Astrocyte (in vitro differentiated cells and primary cell): ENCODE measurements around the gene TBC1D5.

Experiments used
- CTCF ChIP-seq: IDR thresholded peaks from 2 replicates; pipeline ENCODE4 v1.5.1; 2011; ENCODE audit warnings: low read depth, mild to moderate bottlenecking, inconsistent platforms, low read length, moderate library complexity; ENCODE audit not compliant: insufficient read depth
- EZH2 ChIP-seq: IDR thresholded peaks from 2 replicates; pipeline ENCODE4 v1.6.1; 2012; ENCODE audit warnings: mild to moderate bottlenecking, low read length, inconsistent platforms; ENCODE audit not compliant: insufficient read depth

DNA sequence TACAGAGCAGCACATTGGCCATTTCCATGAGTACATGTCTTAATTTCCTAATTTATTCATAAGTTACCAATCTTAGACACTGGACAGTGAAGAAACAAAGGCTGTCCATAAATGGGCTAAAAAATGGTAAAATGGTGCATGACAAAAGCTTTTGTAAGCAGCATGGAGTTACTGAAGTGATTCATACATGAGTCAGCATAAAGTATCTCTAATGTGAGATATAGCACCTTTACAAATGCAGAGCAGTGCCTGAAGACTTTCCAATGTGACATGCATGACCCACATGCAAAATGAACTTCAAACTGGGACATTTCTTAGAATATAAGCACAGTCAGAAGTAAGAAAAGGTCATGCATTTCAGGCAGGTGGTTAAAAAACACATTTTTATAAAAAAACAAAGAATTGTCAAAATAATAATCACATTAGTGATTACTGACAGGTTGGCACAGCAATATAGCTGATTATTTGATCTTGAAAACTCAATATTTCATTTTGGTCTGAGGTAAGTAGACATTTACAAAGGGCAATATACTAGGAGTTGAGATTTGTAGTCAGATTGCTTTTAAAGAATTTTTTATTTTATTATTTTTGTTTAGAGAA is 558.4 kb downstream of the TBC1D5 start:
- TF ChIP-seq CTCF, result no peak
- TF ChIP-seq EZH2, result no peak
